ENCODE measurements around the gene SLC9A3.

Gene SLC9A3

DNA sequence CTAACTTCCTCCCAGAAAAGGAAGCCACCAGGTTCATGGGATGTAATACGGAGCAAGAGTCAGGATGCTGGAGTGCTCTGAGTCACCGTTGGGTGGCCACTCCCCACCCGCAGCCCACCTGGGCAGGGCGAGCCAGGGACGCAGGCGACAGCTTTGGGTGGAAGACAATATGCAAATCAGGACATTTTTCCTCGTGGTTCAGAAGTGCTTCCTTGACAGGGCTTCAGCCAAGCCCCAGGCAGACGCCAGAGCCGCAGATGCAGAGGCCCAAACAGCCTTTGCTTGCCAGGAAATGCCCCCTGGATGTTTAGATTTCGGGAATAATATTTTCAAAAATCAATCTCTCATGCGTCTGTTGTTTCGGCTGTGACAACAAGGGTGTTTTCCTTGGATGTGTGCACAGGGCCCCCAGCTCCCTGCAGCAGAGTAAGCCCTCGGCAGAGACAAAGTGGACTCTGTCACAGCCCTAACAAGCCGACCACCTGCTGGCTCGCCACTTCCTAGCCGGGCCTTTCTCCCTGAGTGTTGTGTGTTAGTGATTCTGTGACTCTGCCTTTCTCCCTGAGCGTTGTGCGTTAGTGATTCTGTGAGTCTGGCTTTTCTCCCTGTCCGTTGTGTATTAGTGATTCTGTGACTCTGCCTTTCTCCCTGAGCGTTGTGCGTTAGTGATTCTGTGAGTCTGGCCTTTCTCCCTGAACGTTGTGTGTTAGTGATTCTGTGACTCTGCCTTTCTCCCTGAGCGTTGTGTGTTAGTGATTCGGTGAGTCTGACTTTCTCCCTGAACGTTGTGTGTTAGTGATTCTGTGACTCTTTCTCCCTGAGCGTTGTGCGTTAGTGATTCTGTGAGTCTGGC lies 11.8 kb upstream of the SLC9A3 start:
- TF ChIP-seq, protein P1, sequence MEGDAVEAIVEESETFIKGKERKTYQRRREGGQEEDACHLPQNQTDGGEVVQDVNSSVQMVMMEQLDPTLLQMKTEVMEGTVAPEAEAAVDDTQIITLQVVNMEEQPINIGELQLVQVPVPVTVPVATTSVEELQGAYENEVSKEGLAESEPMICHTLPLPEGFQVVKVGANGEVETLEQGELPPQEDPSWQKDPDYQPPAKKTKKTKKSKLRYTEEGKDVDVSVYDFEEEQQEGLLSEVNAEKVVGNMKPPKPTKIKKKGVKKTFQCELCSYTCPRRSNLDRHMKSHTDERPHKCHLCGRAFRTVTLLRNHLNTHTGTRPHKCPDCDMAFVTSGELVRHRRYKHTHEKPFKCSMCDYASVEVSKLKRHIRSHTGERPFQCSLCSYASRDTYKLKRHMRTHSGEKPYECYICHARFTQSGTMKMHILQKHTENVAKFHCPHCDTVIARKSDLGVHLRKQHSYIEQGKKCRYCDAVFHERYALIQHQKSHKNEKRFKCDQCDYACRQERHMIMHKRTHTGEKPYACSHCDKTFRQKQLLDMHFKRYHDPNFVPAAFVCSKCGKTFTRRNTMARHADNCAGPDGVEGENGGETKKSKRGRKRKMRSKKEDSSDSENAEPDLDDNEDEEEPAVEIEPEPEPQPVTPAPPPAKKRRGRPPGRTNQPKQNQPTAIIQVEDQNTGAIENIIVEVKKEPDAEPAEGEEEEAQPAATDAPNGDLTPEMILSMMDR (conservative IDR thresholded peaks at IDR 0.05; ENCODE audit: low read depth, low read length), result no peak
- Histone ChIP-seq H3K27ac (no peak overlapping the region), H4K20me1 (ENCODE audit: insufficient read depth) (no peaks in the 10 kb centered on the region), H3K79me2 (ENCODE audit: insufficient read depth, low read depth) (no peaks in the 10 kb centered on the region), H3K27me3 (ENCODE audit: insufficient read depth, low read depth) (peaks cover 87% of the 10 kb centered on the region), H3K36me3 (ENCODE audit: insufficient read depth) (no peaks in the 10 kb centered on the region), H3K4me1 (ENCODE audit: low read depth, poor library complexity, severe bottlenecking) (no peaks in the 10 kb centered on the region), H3K4me3 (IDR thresholded peaks at IDR 0.05; ENCODE audit: insufficient read depth, low read depth, low read length) (no peak overlapping the region), H3K9ac (no peak overlapping the region), H2AFZ (ENCODE audit: low read depth) (no peak overlapping the region), H3K4me2 (no peak overlapping the region)

DNA sequence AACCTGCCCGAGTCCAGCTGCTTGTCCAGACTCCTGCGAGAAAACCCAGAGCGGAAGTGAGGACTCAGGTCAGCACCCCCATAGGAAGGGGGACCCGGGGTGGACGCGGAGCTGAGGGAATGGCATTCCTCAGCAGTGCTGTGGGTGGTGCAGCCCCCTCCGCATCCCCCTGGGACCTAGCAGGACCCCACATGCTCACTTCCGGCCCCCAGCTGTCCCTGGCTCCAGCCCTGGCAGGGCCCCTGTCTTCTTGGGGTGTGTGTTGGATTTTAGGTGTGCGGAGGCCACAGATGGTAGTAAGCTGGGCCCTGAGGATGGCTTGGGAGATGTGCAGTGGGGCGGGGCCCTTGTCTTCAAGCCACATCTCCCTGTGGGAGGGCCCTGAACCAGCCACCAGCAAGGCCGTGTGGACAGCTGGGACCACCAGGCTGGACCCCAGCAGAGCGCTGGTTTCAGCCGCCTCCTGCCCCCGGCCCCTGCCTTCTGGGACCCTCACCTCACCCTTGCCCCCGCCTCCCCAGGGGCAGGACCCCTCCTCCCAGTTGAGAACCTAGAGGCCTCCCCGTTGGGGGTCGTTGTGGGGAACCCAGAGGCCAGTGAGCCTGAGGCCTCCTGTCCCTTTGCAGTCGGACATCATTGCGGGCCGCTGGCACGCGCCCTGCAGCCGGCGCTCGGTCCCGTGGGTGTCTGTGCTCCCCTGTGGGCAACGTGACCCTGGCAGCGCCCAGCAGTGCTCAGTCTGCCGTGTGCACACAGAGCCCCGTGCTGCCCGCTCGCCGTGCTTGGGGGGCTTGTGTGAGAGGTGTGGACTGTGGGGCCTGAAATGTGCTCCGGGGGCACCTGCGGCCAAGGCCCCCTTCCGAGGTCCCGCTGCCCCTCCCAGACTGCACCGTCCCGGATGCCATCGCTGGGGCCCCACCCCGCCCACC lies 10.8 kb upstream of the SLC9A3 start:
- peaks cover 87% of the 10 kb centered on the region for H3K27me3 ChIP-seq (ENCODE audit: insufficient read depth, low read depth)
- no peak overlapping the region for H3K9ac ChIP-seq
- H3K79me2 ChIP-seq (ENCODE audit: insufficient read depth, low read depth), result no peaks in the 10 kb centered on the region

DNA sequence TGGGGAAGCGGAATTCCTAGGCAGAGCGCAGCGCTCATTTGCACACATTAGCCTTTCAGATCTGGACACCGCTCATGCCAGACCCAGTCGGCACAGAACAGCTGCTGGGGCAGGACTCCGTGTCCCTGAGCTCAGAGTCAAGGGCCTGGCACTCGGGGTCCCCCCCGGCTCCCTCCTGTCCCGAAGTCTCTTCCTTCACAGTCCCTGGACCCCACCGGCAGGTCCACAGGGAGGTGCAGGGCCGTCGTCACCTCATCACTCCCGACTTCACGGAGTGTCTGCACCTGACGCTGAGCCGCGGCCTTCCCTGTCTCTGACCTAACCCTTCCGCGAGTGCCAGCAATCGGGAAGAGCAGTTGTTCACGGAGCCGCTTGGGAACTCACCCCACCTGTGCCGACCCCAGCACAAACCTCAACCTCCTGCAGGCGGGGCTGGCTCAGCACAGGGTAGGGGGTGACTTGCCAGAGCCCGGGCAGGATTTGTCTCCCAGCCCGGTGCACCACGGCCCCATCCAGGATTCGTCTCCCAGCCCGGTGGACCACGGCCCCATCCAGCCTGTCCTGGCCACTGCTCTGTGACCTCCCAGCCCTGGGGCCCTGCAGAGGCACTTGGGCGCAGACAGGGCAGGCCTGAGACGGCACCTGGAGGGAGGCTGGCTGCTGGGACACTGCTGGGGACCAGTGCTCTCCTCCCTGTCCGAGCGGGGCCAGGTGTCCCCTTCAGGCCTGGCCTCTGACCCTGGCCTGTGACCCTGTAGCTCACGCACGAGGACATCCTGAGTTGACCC lies 9.9 kb upstream of the SLC9A3 start:
- Histone ChIP-seq H3K27me3 (ENCODE audit: insufficient read depth, low read depth) (peaks cover 87% of the 10 kb centered on the region), H4K20me1 (ENCODE audit: insufficient read depth) (no peaks in the 10 kb centered on the region), H3K9ac (no peak overlapping the region), H3K36me3 (ENCODE audit: insufficient read depth) (no peaks in the 10 kb centered on the region), H3K79me2 (ENCODE audit: insufficient read depth, low read depth) (no peaks in the 10 kb centered on the region), H3K4me3 (IDR thresholded peaks at IDR 0.05; ENCODE audit: insufficient read depth, low read depth, low read length) (no peak overlapping the region), H3K4me2 (no peak overlapping the region), H3K27ac (no peak overlapping the region), H3K4me1 (ENCODE audit: low read depth, poor library complexity, severe bottlenecking) (no peaks in the 10 kb centered on the region), H2AFZ (ENCODE audit: low read depth) (no peak overlapping the region)
- TF ChIP-seq, protein P1 (conservative IDR thresholded peaks at IDR 0.05; ENCODE audit: low read depth, low read length), result no peak

More for the DNA sequence above, 10.8 kb upstream of the SLC9A3 start:
- Histone ChIP-seq H3K4me1 (ENCODE audit: low read depth, poor library complexity, severe bottlenecking) (no peaks in the 10 kb centered on the region), H4K20me1 (ENCODE audit: insufficient read depth) (no peaks in the 10 kb centered on the region), H3K4me2 (no peak overlapping the region), H3K27ac (no peak overlapping the region), H3K36me3 (ENCODE audit: insufficient read depth) (no peaks in the 10 kb centered on the region), H3K4me3 (IDR thresholded peaks at IDR 0.05; ENCODE audit: insufficient read depth, low read depth, low read length) (no peak overlapping the region), H2AFZ (ENCODE audit: low read depth) (no peak overlapping the region)
- TF ChIP-seq, protein P1 (conservative IDR thresholded peaks at IDR 0.05; ENCODE audit: low read depth, low read length), result no peak

DNA sequence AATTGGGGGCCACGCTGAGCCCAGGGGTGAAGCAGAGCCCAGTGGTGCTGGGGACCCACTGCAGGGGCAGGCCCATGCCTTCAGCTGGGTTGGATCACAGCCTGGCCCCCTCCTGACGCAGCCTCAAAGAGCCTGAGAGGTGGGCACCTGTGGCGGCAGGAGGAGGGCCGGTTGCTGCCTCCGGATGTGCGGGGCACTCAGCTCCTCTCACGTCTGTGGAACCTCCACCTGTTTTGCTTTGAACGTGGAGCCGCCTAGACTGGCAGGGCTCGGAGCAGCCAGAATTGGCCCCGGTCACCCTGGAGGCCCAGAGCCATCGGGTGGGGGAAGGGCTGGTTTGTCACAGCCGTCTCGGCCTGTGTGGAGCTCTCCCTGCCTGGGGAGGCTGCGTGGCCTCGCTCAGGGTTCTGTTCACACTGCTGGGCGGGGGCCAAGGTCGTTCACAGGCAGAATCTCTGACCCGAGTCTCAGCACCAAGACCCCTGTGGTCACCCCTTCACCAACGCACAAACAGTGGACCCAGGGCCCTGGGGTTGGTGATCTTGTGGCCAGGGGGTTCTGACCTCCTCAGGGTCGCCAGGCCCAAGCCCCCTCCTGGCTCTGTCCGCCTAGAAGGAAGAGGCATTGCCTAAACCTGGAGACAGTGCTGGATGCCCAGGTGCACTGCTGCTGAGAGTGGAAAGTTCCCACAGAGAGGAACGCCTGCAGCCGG lies 9.2 kb upstream of the SLC9A3 start:
- H3K4me2 ChIP-seq, result no peak overlapping the region
- TF ChIP-seq, protein P1 (conservative IDR thresholded peaks at IDR 0.05; ENCODE audit: low read depth, low read length), result no peak
- H3K79me2 ChIP-seq (ENCODE audit: insufficient read depth, low read depth), result no peaks in the 10 kb centered on the region
- no peak overlapping the region for H3K9ac ChIP-seq
- no peak overlapping the region for H2AFZ ChIP-seq (ENCODE audit: low read depth)
- no peaks in the 10 kb centered on the region for H3K36me3 ChIP-seq (ENCODE audit: insufficient read depth)
- no peaks in the 10 kb centered on the region for H3K4me1 ChIP-seq (ENCODE audit: low read depth, poor library complexity, severe bottlenecking)
- H3K27me3 ChIP-seq (ENCODE audit: insufficient read depth, low read depth), result peaks cover 83% of the 10 kb centered on the region
- no peaks in the 10 kb centered on the region for H4K20me1 ChIP-seq (ENCODE audit: insufficient read depth)
- no peak overlapping the region for H3K4me3 ChIP-seq (IDR thresholded peaks at IDR 0.05; ENCODE audit: insufficient read depth, low read depth, low read length)
- H3K27ac ChIP-seq, result no peak overlapping the region
